ENCODE measurements around the gene DCAF17.

DNA sequence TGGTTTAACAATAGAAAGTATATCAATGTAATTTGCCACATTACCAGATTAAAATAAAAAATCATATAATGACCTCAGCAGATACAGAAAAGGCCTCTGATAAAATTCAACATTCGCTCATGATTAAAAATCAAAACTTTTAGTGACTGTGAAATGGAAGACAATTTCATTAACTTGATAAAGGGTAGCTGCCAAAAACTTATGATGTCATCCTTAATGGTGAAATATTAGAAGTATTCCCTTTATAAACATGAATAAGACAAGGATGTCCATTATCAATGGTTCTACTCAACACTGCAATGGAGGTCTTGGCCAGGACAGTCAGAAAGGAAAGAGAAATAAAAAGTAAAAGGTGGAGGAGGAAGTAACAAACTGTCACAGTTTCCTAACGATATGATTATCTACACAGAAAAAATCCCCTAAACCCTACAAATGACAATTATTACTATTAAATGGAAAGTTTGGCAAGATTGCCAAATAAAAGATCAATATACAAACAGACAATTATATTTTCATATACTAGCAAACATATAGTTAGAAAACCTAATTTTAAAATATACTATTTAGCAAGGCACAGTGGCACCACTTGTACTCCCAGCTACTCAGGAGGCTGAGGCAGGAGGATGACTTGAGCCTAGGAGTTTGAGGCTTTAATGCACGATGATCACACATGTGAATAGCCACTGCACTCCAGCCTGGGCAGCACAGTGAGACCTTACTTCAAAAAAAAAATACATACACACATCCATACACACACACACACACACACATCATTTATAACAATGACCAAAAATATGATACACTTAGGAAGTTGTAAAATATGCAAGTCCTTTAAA lies 13.1 kb upstream of the DCAF17 start:
- TF ChIP-seq DR1 (CRISPR knock-in tag; IDR thresholded peaks at IDR 0.05): no peak
- no peak for TF ChIP-seq POLR2A (IDR thresholded peaks at IDR 0.05; ENCODE audit: insufficient read depth in 1 of 2, low read depth in 2 of 2, low read length in 2 of 2)
- no peak for TF ChIP-seq FOXP1 (IDR thresholded peaks at IDR 0.05)
- TF ChIP-seq FOXP1 (CRISPR knock-in tag; IDR thresholded peaks at IDR 0.05): no peak
- no peak for TF ChIP-seq POLR2AphosphoS2 (IDR thresholded peaks at IDR 0.05; ENCODE audit: low read depth, low read length)
- no peak for TF ChIP-seq CBX5 (CRISPR knock-in tag; IDR thresholded peaks at IDR 0.05; ENCODE audit: borderline replicate concordance)
